Smooth muscle cell (in vitro differentiated cells): ENCODE data around the gene EYA2. TPM values are rescaled to one million over a fixed set of nuclear protein-coding genes. Genes with fewer than 3 reads are reported as not detected.

Experiments used
- DNase-seq: peaks from one replicate; lab custom pipeline; 2025; ENCODE audit not compliant: unreplicated experiment; lab: John Stamatoyannopoulos, UW
- H2AFZ ChIP-seq: fragments of 200-600 bp; sonication (generic); 2 replicates; pipeline ENCODE4 v1.6.0; 2016; ENCODE audit warnings: antibody characterized with exemption, low read depth, mild to moderate bottlenecking
- H3F3A ChIP-seq: fragments of 200-600 bp; sonication (generic); 2 replicates; pipeline ENCODE4 v1.6.0; 2017; ENCODE audit warnings: antibody characterized with exemption, low read depth
- H3K27ac ChIP-seq: fragments of 200-600 bp; sonication (generic); 2 replicates; pipeline ENCODE4 v1.5.1; 2016; ENCODE audit warnings: low read depth, mild to moderate bottlenecking
- H3K27me3 ChIP-seq: fragments of 200-600 bp; sonication (generic); 2 replicates; pipeline ENCODE4 v1.6.1; 2016; ENCODE audit warnings: low read depth, mild to moderate bottlenecking
- H3K36me3 ChIP-seq: fragments of 200-600 bp; sonication (generic); 2 replicates; pipeline ENCODE4 v1.5.1; 2016; ENCODE audit warnings: low read depth
- H3K4me1 ChIP-seq: fragments of 200-600 bp; sonication (generic); 2 replicates; pipeline ENCODE4 v1.5.1; 2016; ENCODE audit warnings: low read depth
- H3K4me2 ChIP-seq: fragments of 200-600 bp; sonication (generic); 2 replicates; pipeline ENCODE4 v1.6.0; 2016; ENCODE audit warnings: mild to moderate bottlenecking
- H3K4me3 ChIP-seq: fragments of 200-600 bp; sonication (generic); 2 replicates; pipeline ENCODE4 v1.5.1; 2016; ENCODE audit warnings: mild to moderate bottlenecking
- H3K79me2 ChIP-seq: fragments of 200-600 bp; sonication (generic); 2 replicates; pipeline ENCODE4 v1.6.0; 2016; ENCODE audit warnings: low read depth, mild to moderate bottlenecking
- H3K9ac ChIP-seq: fragments of 200-600 bp; sonication (generic); 2 replicates; pipeline ENCODE4 v1.6.0; 2016; ENCODE audit warnings: low read depth
- H3K9me3 ChIP-seq: fragments of 200-600 bp; sonication (generic); replicated peaks from 2 replicates; pipeline ENCODE4 v1.5.1; 2016; ENCODE audit warnings: low read depth
- H4K20me1 ChIP-seq: fragments of 200-600 bp; sonication (generic); 2 replicates; pipeline ENCODE4 v1.6.0; 2016; ENCODE audit warnings: low read depth
- CTCF ChIP-seq: fragments of 200-600 bp; sonication (generic); IDR thresholded peaks from 2 replicates; pipeline ENCODE4 v1.5.1; 2017; ENCODE audit warnings: borderline replicate concordance, mild to moderate bottlenecking, antibody characterized with exemption; ENCODE audit not compliant: insufficient read depth, poor library complexity, severe bottlenecking
- WGBS: methylation state at CpG from one replicate; pipeline ENCODE4 v1.1.7; 2016; ENCODE audit warnings: low lambda C conversion rate; 5-methylcytosine and 5-hydroxymethylcytosine counted together
- polyA plus RNA-seq: library from polyadenylated mRNA; unstranded; fragments of >200 nt; fragmentation: Nextera tagmentation; extraction: Ambion mirVana; gene quantifications from 2 replicates; pipeline ENCODE4 v1.2.1, GENCODE V29; 2016
- total RNA-seq: library from RNA; depleted of rRNA; stranded (reverse); fragments of >200 nt; gene quantifications from 2 replicates; pipeline ENCODE4 v1.2.3, GENCODE V29; 2014

Gene EYA2
- total and polyA plus RNA-seq, 2 experiments from 2014 or later, result 0.98 to 1.3 TPM

GRCh38 chr20:46903937-46904336, 9.3 kb downstream of the EYA2 start:
- Histone ChIP-seq H3K27me3 (no peaks in the 10 kb centered on the region), H3K36me3 (no peaks in the 10 kb centered on the region), H3K4me2 (no peak overlapping the region), H2AFZ (no peak overlapping the region), H3K4me3 (no peak overlapping the region), H3F3A (no peaks in the 10 kb centered on the region), H3K79me2 (no peaks in the 10 kb centered on the region), H3K27ac (no peak overlapping the region), H4K20me1 (no peaks in the 10 kb centered on the region), H3K4me1 (peaks cover 13% of the 10 kb centered on the region), H3K9me3 (no peaks in the 10 kb centered on the region), H3K9ac (no peak overlapping the region)
- WGBS, result 74% methylated on average over 7 of the region's 7 CpGs
- DNase-seq, result no peak
- TF ChIP-seq CTCF, result no peak

DNA sequence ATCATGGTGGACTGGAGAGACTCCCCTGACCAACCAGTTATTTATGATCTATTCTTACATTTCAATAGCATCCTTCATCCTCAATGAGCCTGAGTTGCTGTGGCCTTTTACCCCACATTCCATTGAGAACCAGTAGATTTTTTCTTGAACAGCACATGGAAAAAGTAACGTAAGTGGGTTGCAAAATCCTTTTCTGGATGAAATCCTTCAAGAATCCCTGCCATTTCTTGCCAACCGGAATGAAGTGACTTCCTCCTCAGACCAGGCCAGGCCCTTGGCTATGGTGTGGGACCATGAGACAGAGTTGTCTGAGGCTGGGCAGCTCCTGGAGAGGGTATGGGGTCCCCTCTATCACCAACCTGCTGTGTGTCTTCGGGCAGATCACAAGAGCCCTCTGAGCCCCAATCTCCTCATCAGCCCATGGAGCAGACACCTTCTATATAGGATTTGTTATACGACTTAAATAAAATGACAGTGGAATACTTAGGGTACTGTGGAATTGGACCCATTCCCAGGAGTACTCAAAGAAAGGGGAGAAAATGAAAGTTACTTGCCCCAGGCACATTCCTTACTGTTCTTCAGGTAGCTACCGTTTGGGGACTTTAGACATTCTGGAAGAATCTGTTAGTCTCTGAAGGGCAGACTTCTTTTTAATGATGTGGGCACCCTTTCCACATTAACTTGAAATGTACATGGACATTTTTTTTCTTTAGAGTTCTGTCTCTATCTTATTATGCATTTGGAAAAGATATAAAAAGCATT, 10.9 kb downstream of the EYA2 start:
- Histone ChIP-seq H3K4me1 (peaks cover 13% of the 10 kb centered on the region), H3K27ac (no peak overlapping the region), H4K20me1 (no peaks in the 10 kb centered on the region), H3K27me3 (no peaks in the 10 kb centered on the region), H3K4me2 (no peak overlapping the region), H2AFZ (no peak overlapping the region), H3K36me3 (no peaks in the 10 kb centered on the region), H3K9ac (no peak overlapping the region), H3K9me3 (no peaks in the 10 kb centered on the region), H3K79me2 (no peaks in the 10 kb centered on the region), H3F3A (no peaks in the 10 kb centered on the region), H3K4me3 (no peak overlapping the region)
- no peak for TF ChIP-seq CTCF
- no peak for DNase-seq
- WGBS, result 72% methylated on average over 5 of the region's 5 CpGs

DNA sequence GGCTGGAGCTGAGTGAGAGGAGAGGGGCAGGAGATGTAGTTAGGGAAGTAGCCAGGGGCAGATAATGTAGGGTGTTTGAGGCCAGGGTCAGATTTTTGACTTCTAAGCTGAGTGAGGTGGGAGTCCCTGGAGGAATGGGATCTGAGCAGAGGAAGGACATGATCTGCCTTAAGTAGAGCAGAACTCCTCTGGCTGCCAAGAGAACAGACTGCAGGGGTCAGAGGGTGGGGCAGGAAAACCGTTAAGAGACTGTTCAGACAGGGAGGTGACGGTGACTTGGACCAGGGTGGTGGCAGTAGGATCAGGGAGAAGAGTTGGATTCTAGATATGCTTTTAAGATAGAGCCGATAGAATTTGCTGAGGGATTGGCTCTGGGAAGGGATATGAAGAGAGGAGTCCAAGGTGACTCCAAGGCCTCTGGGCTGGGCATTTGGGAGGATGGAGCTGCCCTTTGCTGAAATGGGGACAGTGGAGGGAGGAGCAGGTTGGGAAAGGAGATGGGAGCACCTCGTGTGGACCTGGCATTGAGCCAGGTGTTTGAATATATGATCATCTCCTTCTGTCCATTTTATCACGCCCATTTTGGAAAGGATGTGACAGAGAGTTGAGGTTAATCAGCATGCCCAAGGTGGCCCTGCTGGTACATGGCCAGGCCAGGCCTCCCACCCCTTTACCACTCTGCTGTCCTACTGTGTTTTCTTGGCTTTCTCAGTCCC, 18.8 kb downstream of the EYA2 start:
- H3K27me3 ChIP-seq, result no peaks in the 10 kb centered on the region
- no peaks in the 10 kb centered on the region for H3K9me3 ChIP-seq
- TF ChIP-seq CTCF, result no peak
- no peak overlapping the region for H3K4me2 ChIP-seq
- no peak overlapping the region for H3K4me3 ChIP-seq
- H3K79me2 ChIP-seq, result no peaks in the 10 kb centered on the region
- H3K36me3 ChIP-seq, result no peaks in the 10 kb centered on the region
- WGBS, result 87% methylated on average over 5 of the region's 5 CpGs
- H4K20me1 ChIP-seq, result no peaks in the 10 kb centered on the region
- H3K27ac ChIP-seq, result no peak overlapping the region
- no peak for DNase-seq
- no peaks in the 10 kb centered on the region for H3K4me1 ChIP-seq
- H2AFZ ChIP-seq, result no peak overlapping the region
- no peaks in the 10 kb centered on the region for H3F3A ChIP-seq
- H3K9ac ChIP-seq, result no peak overlapping the region
